ENCODE results near the gene ARSG.

Gene ARSG

DNA sequence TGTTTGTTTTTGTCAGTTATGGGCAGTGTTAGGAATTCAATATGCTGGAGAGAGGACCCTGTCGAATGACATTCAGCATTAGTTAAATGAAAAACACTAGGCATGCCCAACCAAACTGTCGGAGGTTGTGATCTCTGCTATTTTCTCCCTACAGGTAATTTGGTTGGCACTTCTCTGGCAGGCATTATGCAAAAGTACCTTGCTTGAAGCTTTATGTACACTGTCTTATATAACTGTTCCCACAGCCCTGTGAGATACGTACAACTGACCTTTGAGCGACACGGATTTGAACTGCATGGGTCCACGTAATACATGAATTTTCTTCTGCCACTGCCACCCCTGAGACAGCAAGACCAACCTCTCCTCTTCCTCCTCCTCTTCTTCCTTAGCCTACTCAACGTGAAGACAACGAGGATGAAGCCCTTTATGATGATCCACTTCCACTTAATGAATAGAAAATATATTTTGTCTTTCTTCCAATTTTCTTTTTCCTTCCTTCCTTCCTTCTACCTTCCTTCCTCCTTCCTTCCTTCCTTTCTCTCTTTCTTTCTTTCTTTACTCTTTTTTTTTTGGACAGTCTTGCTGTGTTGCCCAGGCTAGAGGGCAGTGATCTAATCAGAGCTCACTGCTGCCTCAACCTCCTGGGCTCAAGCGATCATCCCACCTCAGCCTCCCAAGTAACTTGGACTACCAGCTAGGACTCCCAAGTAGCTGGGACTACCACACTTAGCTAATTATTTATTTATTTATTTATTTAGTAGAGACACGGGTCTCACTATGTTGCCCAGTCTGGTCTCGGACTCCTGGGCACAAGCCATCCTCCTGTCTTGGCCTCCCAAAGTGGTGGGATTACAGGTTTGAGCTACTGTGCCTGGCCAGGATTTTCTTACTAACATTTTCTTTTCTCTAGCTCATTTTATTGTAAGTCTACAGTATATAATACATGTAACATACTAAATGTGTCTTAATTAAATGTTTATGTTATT is 88.7 kb downstream of the ARSG start:
- no peak for DNase-seq

DNA sequence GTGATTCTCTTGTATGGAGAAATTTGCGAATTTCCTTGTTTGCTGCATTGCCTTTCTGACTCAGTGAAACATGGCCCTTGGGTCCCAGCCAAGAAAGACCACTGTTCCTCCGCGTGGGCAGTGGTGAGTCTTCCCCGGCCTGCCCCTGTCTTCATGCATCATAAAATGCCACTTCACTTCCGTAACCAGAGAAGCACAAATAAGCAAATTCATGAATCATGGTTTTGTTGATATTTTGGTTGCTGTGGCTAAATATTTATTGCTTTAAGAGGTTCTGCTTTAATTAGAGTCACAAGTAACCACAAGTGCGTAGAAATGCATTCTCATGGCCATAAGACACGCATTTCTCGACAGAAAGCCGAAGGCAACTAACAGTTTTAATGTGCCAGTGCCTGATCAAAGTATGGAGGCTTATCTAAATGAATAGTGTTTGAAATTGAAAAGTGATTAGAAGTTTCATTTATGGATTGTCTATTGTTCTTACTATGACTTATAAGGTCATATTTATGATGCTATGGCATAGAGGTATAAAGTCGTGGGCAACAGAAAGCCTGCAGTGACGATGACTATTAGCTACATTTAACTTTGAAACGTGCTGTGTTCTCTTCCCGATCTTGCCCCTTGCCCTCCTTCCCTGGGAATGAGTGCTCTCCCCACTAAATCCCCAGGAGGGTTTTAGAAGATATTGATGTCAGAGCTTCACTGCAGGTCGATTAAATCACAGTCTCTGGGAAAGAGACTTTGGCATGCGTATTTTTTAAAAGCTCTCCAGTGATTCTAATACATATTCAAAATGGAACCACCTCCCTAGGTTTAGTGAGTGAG is 90.0 kb downstream of the ARSG start:
- peak; percentile 100 for DNase-seq

DNA sequence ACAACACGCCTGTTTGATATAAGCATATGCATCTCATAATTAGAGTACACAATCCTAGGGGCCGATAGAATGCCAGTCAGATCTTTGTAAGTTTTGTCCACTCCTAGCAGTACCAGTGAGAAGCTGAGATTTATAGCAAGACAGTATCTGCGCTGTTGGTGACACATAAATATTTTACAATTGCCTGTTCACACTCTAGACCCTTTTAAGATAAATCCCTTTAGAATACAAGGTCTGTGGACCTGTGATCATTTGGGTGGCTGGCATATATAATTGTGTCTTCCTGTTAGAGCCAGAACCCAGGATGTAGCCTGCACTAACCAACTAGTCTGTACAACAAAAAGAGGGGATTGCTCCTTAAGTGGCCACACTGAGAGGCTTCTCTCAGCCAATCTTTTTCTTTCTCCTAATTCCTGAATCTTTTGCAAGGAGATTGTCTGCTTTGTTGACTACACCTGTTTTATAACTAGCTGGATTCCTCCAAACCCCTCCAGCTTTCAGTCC is 91.3 kb downstream of the ARSG start:
- no peak for DNase-seq

DNA sequence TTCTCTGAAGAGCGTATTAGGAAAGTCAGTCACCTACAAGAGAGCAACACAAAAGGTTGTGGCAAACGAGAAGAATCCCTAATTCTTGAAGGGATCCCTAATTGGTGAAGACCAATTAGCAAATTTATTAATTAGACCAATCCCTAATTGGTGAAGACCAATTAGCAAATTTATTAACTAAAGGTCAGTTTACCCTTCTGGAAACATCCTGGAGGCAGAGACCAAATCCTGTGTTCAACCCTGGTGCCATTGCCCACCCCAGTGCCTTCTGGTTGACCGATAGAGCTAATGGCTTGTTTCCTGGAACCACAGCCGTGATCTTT is 91.8 kb downstream of the ARSG start:
- no peak for DNase-seq

DNA sequence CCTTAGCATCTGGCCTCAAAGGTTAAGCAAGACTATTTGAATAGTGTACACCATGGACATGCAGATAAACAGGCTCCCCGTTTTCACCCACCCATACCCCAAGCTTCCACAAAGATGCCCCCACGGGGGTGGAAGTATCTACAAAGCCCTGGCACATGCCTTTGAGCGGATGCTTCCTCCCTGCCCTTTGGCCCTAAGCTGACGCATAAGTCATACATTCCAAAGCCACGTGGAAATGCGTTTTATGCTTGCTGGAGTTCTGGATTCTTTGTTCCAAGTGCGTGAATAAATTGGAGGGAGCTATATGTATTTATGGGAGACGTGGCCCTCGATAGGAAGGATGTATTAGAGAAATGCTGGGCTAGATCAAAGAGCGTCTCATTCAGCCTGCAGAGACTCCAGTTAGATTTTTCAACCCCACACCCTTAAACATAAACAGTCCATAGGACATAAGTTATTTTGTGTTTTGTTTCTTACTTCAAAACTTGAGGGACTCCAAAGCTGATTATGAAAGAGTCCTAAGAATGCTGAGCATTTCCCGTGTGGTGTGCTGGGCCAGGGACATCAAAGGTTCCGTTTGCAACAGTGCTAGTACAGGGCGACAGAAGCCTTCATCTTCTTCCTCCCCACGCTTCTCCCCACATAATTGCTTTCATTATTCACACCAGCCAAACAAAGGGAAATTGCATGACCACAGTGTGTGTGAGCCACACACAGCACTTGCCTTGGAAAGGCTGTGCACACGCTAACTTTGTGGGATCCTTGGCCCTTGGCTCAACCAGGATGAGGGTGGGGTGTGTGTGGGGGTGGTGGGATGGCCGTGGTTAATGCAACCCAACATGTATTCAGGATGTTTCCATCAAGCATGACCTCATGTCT is 92.4 kb downstream of the ARSG start:
- peak; percentile 80 to 90 for DNase-seq

DNA sequence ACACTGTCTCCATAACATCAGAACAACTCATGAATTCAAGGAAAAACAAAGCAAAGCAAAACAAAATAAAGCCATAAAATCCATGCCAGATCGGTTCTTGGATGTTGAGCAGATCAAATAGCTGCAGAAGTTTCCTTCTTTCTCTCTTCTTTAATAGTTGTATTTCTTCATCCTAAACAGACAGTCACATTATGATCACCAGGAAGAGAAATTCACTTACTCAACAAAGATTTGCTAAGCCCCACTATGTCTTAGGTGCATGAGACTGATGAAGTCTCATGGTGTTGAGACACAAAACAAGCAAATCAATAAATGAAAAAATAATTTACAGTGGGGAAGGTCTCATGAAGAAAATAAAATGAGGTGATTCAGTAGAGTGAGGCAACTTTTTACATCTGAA is 93.2 kb downstream of the ARSG start:
- peak; percentile 35 to 71 for DNase-seq

DNA sequence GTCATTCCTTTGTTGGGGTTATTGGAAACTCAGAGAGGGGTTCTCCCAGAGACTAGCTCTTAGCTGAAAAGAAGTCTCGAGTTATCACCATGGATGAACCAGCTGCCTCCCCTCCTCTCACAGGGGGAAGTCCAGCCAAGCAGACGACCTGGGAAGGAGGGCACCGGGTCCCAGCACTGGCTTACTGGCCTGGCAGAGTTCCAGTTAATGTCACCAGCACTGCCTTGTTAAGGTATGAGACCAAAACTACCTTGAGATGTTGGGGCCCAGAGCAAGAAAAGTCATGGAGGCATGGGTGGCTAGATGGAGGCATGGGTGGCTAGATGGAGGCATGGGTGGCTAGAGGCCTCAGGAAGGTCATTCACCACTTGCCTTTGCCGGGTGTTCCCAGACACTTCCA is 93.6 kb downstream of the ARSG start:
- no peak for DNase-seq

DNA sequence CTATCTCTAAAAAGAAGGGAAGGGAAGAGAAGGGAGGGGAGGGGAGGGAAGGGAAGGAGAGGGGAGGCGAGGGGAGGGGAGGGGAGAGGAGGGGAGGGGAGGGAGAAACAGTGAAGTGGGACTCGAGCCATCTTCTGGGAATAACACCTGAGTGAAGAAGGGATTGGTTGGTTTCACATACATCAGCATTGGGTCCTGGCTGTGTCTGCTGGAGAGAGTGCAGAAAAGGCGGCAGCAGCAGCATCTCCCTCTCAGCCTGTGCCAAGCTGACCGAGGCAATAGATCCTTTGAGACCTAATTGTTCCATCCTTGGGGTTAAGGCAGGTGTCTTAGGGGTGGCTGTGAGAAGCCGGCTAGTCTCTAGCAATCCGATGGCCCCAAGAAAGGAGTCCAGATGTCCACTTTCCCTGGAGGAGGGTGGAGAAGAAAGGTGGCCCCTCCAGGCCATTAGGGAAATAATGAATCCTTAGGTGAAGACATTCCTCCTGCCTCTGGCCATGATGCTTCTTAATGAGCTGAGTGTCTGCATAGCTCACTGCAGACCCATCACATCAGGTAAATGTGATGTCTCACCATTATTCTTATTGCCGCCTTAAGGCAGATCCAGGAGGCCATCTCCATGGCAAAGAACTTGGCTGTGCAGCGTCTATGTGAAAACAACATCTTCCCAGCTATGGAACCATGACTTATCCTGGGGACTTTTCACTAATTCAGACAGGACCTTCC is 94.4 kb downstream of the ARSG start:
- DNase-seq = no peak

DNA sequence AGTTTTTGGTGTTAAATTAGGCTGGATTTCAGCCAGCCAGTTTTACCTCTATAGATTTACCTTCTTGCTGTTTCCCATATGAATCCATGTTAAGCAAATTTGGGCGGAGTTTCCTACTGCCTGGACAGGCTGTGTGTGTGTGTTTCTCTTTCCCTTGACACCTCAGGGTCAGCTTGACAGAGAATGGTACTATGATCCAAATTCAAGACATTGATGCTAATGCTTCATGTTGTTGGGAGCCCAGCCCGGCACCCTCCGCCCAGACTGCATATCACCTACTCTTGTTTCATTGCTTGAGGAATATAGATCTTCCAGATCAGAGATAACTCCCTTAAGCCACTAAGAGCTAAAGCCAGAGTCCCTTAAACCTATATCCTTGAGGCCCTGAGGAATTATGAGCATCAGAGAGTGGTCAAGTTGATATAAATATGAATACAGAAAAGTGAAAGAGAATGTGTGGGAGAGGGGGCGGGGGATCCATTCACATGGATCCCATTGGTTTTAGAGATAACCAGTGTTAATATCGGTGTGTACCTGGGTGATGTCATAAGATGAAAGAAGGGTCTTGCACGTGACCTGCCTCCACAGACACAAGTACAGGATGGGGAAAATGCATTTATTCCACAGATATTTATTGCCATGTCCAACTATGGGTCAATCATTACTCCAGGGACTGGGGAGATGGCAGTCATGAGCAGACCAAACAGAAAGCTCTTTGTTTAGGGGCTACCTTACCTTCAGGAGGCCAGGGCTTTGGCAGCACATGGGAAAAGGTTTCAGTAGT is 96.3 kb downstream of the ARSG start:
- DNase-seq = no peak

DNA sequence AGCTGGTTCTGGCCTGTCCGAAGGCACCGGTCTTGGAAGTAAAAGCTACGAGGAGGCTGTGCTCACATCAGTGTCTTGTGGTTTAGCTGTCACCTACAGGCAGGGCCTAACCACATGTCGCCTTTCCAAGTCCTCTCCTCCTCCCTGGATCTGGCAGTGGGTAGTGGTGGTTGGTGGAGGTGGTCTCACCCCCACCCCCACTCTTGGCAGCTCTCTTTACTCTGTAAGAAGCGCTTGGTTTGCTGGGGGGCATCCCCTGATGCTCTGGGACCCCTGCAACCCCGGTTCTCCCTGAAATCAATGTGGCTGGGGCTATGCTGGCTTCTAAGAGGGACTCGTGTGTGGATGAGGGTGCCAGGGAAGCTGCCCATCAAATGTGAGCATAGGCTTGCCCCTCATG is 97.7 kb downstream of the ARSG start:
- DNase-seq = no peak

DNA sequence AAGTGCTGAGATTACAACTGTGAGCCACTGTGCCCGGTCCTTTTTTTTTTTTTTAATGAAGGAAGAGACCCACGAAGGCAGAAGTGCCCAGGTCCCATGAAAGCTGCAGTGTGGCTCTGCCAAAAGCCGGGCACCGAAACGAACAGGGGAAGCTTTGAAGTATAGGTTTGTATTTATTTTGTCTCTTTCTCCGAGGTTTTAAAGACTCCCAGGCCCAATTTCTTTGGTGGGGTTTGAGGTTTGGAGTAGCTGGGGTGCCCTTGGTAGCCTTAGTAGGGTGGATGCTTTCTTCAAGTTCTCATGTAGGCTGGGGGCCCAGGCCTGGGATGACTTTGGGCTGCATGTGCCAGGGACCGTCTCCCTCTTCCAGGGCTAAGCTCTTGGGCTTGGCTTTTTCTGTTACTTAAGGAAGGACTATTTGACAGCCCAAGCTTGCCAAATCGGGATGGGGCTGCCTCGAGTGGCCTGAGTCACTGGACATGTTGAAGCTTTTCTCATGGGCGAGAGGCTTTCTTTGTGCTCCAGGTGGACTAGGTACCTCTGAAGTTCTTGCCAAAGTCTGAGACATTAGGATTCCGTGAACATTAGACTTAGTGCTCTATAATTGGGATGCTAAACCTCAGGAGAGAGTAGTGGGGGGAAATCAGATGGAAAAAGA is 99.7 kb downstream of the ARSG start:
- DNase-seq = no peak

DNA sequence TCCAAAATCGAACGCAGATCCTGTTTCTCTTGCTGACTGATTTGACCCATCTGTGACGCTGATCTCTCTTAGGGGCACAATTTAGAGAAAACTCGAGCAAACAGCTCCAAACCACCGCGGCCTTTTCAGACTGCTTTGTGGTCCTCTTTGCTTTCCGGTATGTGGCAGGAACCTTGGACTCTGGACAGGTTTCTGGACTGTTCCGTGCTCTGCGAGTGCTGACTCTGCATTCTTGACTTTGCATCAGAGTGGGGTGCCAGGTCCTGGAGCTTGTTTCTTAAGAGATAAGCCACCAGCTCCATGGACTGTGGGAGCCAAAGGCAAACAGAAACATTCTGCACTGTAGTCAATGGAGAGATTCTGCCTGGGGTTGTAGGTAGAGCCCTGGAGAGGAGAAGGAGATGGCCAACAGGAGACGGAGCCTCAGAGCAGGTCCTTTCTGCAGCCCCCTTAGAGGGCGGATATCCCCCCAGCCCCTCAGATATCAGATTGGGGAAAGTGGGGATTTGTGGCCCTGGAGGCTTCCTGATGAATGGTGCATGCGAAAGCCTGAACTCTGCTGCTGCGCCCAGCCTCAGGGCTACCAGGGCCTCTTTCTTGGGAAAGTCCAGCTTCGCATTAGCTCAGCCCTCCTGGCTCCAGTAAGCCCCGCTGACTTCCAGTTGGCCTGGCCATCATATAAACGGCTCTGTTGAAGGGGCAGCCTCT is 100.4 kb downstream of the ARSG start:
- DNase-seq = no peak

DNA sequence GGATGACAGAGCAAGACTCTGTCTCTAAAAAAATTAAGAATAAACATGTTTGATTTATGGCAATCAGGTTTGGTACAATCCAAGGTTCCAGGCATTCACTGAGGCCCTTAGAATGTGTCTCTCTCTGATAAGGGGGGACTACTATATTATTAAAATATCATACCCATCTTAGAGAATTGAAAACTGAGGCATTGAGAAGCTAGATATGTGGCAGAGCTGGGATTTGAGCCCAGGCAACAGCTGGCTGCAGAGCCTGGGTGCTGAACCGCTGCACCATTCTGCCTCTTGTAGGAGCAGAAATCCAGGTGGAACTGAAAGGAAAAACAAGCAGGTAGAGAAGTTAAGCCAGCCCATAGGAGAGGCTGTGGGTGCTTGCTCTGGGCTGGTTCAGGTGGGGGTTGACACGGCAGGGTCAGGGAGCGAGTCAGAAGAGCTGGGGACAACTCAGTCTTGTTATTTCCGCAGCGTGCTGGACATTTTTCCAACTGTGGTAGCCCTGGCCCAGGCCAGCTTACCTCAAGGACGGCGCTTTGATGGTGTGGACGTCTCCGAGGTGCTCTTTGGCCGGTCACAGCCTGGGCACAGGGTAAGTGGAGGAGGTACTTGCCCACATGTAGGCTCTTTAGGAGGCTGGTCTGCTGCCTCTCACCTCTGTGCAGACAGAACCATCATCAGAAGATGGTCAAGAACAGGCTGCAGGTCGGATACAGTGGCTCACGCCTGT is 103.5 kb downstream of the ARSG start:
- no peak for DNase-seq

DNA sequence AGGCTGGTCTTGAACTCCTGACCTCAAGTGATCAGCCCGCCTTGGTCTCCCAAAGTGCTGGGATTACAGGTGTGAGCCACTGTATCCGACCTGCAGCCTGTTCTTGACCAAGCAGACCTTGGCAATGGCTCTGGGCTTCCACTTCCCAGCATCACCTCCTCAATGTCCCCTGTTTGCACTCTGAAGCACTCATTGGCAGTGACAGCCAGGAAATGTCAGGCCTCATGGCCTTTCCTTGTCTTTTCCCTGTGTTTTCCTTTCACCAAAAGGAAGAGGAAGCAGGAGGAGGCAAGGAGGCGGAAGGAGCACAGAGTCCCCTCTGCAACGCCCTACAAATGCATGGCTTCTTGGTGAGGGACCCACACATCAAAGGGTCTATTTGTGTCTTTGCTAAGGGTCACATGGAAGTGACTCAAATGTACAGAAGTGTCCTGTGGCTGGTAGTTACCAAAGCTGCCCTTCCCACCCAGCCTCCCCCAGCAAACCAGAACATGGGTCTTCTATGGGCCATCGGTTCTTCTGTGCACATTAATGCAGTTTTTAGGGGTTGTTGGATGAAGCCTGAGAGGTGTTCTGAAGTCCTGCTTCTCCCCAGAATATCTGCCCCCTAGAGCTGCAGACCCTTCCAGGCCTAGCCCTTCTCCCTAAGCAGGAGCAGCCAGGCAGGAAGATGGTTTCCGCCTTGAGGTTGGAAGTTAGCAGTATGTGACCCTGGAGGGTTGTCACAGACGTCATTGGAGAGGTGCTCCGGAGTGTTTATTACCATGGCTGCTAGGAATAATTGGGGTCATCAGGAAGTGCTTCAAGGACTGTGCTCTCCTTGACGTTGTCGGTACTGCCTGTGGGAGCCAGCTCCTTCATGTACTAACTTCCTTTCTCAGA is 105.2 kb downstream of the ARSG start:
- DNase-seq = peak in 1 of 2 donors; percentile 38

DNA sequence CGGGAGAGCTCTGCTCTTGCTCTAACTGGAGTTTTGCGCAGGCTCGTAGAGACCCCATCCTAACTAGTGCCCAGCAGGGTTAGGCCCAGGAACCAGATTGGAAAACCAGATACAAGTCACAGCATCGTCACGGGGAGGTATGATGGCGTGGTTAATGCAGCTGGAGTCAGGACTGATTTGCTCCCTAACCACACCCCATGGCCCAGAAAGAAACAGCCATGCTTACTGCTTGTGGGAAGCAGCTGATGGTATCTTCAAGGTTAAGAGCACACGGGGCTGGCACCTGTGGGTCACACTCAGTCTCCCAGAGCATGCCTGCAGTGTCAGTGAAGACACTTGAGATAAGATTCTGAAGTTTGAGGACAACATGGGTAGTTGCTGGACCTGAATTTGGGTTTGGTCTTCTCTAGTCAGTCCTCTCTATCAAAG is 105.8 kb downstream of the ARSG start:
- DNase-seq = no peak

DNA sequence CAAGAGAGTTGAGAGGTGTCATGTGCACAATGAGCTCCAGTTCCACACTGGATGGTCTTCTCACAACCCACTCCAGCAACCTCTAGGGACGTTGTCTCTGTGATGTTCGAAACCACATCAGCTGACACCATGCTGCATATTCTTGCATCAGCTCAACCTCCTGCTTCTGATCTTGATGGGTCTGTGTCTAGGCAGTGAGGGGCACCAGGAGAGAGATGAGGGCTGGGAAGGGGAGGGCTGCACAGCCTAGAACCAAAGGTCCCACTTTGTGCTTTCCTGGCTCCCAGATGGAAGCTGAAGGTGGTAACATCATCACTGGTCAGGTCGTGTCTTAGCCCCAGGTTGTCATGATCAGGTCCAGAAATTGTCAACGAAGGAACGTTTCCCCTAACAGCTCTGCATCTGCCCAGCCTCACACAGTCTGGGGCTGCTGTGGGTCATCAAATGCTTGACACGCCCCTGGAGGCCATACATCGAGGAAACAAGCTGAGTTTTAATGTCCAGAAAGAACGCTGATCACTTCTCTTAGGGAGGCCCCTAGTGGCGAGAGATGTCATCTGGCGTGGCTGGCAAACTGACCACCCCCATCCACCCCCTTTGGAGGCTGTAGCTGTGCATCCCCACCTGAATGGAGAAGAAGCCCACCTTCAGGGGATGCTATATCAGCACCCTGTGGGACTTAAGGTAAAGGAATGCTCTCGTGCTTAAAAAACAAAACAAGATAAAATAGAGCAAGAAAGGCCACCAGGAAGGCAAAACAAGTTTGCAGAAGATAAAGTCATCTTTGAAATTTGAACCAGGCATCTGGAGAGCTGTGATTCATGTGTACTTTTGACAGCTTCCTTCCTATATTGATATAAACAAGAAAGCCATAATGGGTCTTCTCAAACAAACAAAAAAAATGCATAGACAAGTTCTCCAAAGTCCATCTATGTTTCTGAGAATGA is 107.7 kb downstream of the ARSG start:
- DNase-seq = peak; percentile 70 to 82

All from inflammatory macrophage treated with lipopolysaccharide for 1 hour (primary cell).